Kidney tubule cell (primary cell): ENCODE results near the gene MRPL16.
"Not testable (repeated sequence)": the region's sequence is repeated elsewhere in the genome, so short reads cannot be mapped to it uniquely, and the experiment has no call there.

Source experiments
- DNase-seq: peaks from one replicate; pipeline ENCODE4 v3.0.0-alpha.2; 2018; ENCODE audit warnings: low spot score

MRPL16 gene

GRCh38 chr11:59810189-59810910 is at the start of gene MRPL16:
MRPL16 (minus strand) TSS chr11:59810778; CDS start chr11:59810658, 120 bp downstream.
- peak; percentile 94 for DNase-seq

GRCh38 chr11:59859673-59860072 is 49.1 kb upstream of the MRPL16 start:
- no peak for DNase-seq

GRCh38 chr11:59857439-59858434 is 47.2 kb upstream of the MRPL16 start:
- DNase-seq, result peak; percentile 86

- DNase-seq, result no peak
These were observed 44.3 kb upstream of the MRPL16 start for GRCh38 chr11:59854871-59855270.

GRCh38 chr11:59851416-59851815 is 40.8 kb upstream of the MRPL16 start:
- DNase-seq, result not testable (repeated sequence)

GRCh38 chr11:59849551-59849950 is 39.0 kb upstream of the MRPL16 start:
- DNase-seq, result not testable (repeated sequence)

GRCh38 chr11:59849129-59849528 is 38.6 kb upstream of the MRPL16 start:
- peak; percentile 98 for DNase-seq

GRCh38 chr11:59848439-59848838 is 37.9 kb upstream of the MRPL16 start:
- not testable (repeated sequence) for DNase-seq

- no peak for DNase-seq
These were observed 37.0 kb upstream of the MRPL16 start for GRCh38 chr11:59847626-59848025.

GRCh38 chr11:59846556-59846955 is 36.0 kb upstream of the MRPL16 start:
- no peak for DNase-seq

- DNase-seq, result no peak
These were observed 34.8 kb upstream of the MRPL16 start, which contains the start of gene CBLIF for GRCh38 chr11:59845399-59845798. CBLIF (minus strand) TSS chr11:59845499; CDS start chr11:59845453, 46 bp downstream.

GRCh38 chr11:59842316-59842715 is 31.7 kb upstream of the MRPL16 start:
- no peak for DNase-seq

- DNase-seq, result no peak
These were observed 30.9 kb upstream of the MRPL16 start for GRCh38 chr11:59841514-59841913.

- no peak for DNase-seq
These were observed 29.0 kb upstream of the MRPL16 start for GRCh38 chr11:59839615-59840014.

GRCh38 chr11:59833602-59834001 is 23.0 kb upstream of the MRPL16 start:
- no peak for DNase-seq

GRCh38 chr11:59829358-59829757 is 18.8 kb upstream of the MRPL16 start:
- no peak for DNase-seq

GRCh38 chr11:59822989-59823566 is 12.5 kb upstream of the MRPL16 start:
- DNase-seq, result peak; percentile 69

- DNase-seq, result no peak
These were observed 8.0 kb upstream of the MRPL16 start for GRCh38 chr11:59818572-59818971.

- not testable (repeated sequence) for DNase-seq
These were observed 5.9 kb upstream of the MRPL16 start for GRCh38 chr11:59816434-59816833.

GRCh38 chr11:59815754-59816153 is 5.2 kb upstream of the MRPL16 start:
- DNase-seq, result no peak

GRCh38 chr11:59814021-59814420 is 3.4 kb upstream of the MRPL16 start:
- no peak for DNase-seq

GRCh38 chr11:59813364-59813763 is 2.8 kb upstream of the MRPL16 start:
- no peak for DNase-seq
